ENCODE measurements around the gene PHACTR1. TPM values are rescaled to one million over a fixed set of nuclear protein-coding genes. Genes with fewer than 3 reads are reported as not detected.

PHACTR1 gene
- polyA plus RNA-seq, 3 donors: 6.1 to 26.9 (median 7.6) TPM

DNA sequence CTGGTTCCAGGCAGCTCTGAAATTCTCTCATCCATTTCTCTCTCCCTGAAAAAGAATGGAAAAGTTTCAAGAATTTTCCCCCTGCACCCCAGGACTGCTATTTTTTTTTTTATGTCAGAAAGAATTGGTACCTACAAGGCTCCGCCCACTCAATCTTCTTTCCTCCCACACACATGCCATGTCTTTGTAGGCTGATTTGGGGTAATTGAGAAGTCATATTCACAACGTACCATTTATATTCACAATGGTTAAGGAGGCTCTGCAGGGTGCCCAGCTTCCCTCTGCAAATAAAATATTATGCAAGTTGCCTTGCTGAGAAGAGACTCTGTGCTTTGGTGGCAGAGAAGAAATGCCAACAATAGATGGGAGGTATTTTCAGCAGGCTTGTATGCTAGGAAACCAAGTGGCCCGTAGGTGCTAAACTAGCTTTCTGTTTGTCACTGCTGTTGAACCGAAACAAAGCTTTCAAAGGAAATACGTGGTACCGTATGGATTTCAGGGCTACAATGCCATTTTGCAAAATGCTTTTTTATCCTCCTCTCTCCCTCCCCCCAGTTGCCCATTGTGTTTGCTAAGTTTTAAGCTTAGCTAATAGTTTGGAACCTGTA is 150.0 kb downstream of the PHACTR1 start:
- H3K27me3 Mint-ChIP-seq (ENCODE audit: low read depth in 3 of 3): peaks cover 1 to 2% (median 2%) of the 10 kb centered on the region in 3 donors
- no peaks in the 10 kb centered on the region for H3K4me1 ChIP-seq (ENCODE audit: control insufficient read depth in 1 of 2, insufficient read depth in 2 of 2, low read length in 2 of 2)
- peaks cover 3 to 4% of the 10 kb centered on the region in 2 donors for H3K27me3 ChIP-seq (ENCODE audit: control insufficient read depth in 2 of 2, insufficient read depth in 2 of 2, low read length in 2 of 2)
- H3K4me3 ChIP-seq (replicated peaks in 1 of 3; ENCODE audit: low read depth in 2 of 3, low read length in 3 of 3): no peak overlapping the region
- no peaks in the 10 kb centered on the region for H3K4me1 Mint-ChIP-seq
- TF ChIP-seq, protein P1, sequence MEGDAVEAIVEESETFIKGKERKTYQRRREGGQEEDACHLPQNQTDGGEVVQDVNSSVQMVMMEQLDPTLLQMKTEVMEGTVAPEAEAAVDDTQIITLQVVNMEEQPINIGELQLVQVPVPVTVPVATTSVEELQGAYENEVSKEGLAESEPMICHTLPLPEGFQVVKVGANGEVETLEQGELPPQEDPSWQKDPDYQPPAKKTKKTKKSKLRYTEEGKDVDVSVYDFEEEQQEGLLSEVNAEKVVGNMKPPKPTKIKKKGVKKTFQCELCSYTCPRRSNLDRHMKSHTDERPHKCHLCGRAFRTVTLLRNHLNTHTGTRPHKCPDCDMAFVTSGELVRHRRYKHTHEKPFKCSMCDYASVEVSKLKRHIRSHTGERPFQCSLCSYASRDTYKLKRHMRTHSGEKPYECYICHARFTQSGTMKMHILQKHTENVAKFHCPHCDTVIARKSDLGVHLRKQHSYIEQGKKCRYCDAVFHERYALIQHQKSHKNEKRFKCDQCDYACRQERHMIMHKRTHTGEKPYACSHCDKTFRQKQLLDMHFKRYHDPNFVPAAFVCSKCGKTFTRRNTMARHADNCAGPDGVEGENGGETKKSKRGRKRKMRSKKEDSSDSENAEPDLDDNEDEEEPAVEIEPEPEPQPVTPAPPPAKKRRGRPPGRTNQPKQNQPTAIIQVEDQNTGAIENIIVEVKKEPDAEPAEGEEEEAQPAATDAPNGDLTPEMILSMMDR (IDR thresholded peaks at IDR 0.05): no peak
- H3K27ac ChIP-seq (ENCODE audit: low read depth in 1 of 2, low read length in 2 of 2): no peak overlapping the region
- H3K4me2 ChIP-seq (replicated peaks; ENCODE audit: extremely low read depth, low read length, poor library complexity, severe bottlenecking): no peak overlapping the region
- H3K9me3 Mint-ChIP-seq: no peaks in the 10 kb centered on the region
- H3K9me3 ChIP-seq (replicated peaks in 1 of 2; ENCODE audit: control insufficient read depth in 1 of 2, insufficient read depth in 1 of 2, low read length in 2 of 2): no peaks in the 10 kb centered on the region
- DNase-seq: no peak
- WGBS (ENCODE audit: insufficient coverage): no CpG with 5 or more reads among the region's 6 CpGs
- intact Hi-C loops (cut with micrococcal nuclease): no loop called here
- no peak overlapping the region for H3K4me3 Mint-ChIP-seq
- no peaks in the 10 kb centered on the region for H3K79me2 ChIP-seq (ENCODE audit: insufficient read depth, low read length)
- no peak overlapping the region for H3K27ac Mint-ChIP-seq
- H2AFZ ChIP-seq (ENCODE audit: insufficient read depth, low read depth, low read length, poor library complexity, severe bottlenecking): no peak overlapping the region
- no peaks in the 10 kb centered on the region for H3K36me3 ChIP-seq (replicated peaks in 1 of 2; ENCODE audit: control insufficient read depth in 1 of 2, insufficient read depth in 2 of 2, low read length in 2 of 2)
- H4K20me1 ChIP-seq (ENCODE audit: insufficient read depth, low read length): no peaks in the 10 kb centered on the region
- H3K36me3 Mint-ChIP-seq: no peaks in the 10 kb centered on the region
- no peak overlapping the region for H3K9ac ChIP-seq (ENCODE audit: insufficient read depth, low read length, poor library complexity, severe bottlenecking)

DNA sequence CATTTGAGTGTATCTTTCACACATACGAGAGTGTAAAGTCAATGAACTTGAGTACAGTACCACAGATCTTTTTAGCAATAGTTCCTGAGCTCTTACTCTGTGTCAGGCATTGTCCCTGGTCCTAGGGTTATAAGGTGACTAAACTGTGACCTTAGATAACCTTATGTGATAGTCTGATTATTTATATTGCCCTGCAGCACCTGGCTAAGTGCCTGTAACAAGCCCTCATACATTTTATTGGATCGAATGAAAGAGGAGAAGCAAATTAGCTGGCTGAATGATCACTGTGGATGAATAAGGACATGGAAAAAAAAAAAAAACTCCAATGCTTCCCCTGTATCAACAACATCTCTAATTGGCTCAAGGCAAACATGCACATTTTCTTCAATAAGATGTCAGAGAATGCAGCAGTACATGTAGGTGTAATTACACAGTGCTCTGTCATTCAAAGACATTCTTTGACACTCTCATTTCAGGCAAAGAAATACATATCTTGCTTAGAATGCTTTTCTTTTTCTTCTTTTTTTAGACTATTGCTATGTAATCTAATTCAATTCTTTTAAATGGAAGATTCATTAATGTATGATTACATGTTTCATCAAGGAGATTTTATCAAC is 153.4 kb downstream of the PHACTR1 start:
- H3K4me3 Mint-ChIP-seq: no peak overlapping the region
- no peaks in the 10 kb centered on the region for H3K36me3 Mint-ChIP-seq
- WGBS (ENCODE audit: insufficient coverage): no CpG with 5 or more reads among the region's 2 CpGs

More for the DNA sequence above, 153.4 kb downstream of the PHACTR1 start:
- no peak overlapping the region for H3K9ac ChIP-seq (ENCODE audit: insufficient read depth, low read length, poor library complexity, severe bottlenecking)
- intact Hi-C loops (cut with micrococcal nuclease): no loop called here
- no peak overlapping the region for H2AFZ ChIP-seq (ENCODE audit: insufficient read depth, low read depth, low read length, poor library complexity, severe bottlenecking)
- Mint-ChIP-seq H3K27me3 (ENCODE audit: low read depth in 3 of 3) (peaks cover 0 to 1% (median 1%) of the 10 kb centered on the region in 3 donors), H3K9me3 (peaks cover 0 to 2% (median 0%) of the 10 kb centered on the region in 7 donors), H3K27ac (no peak overlapping the region), H3K4me1 (no peaks in the 10 kb centered on the region)
- no peak overlapping the region for H3K27ac ChIP-seq (ENCODE audit: low read depth in 1 of 2, low read length in 2 of 2)
- no peaks in the 10 kb centered on the region for H4K20me1 ChIP-seq (ENCODE audit: insufficient read depth, low read length)
- no peak overlapping the region for H3K4me3 ChIP-seq (replicated peaks in 1 of 3; ENCODE audit: low read depth in 2 of 3, low read length in 3 of 3)
- no peaks in the 10 kb centered on the region for H3K4me1 ChIP-seq (ENCODE audit: control insufficient read depth in 1 of 2, insufficient read depth in 2 of 2, low read length in 2 of 2)
- H3K9me3 ChIP-seq (replicated peaks in 1 of 2; ENCODE audit: control insufficient read depth in 1 of 2, insufficient read depth in 1 of 2, low read length in 2 of 2): no peaks in the 10 kb centered on the region
- H3K79me2 ChIP-seq (ENCODE audit: insufficient read depth, low read length): no peaks in the 10 kb centered on the region
- no peaks in the 10 kb centered on the region for H3K36me3 ChIP-seq (replicated peaks in 1 of 2; ENCODE audit: control insufficient read depth in 1 of 2, insufficient read depth in 2 of 2, low read length in 2 of 2)
- H3K4me2 ChIP-seq (replicated peaks; ENCODE audit: extremely low read depth, low read length, poor library complexity, severe bottlenecking): no peak overlapping the region
- TF ChIP-seq, protein P1 (IDR thresholded peaks at IDR 0.05): no peak
- H3K27me3 ChIP-seq (ENCODE audit: control insufficient read depth in 2 of 2, insufficient read depth in 2 of 2, low read length in 2 of 2): peaks cover 3 to 4% of the 10 kb centered on the region in 2 donors
- no peak for DNase-seq

Measured in CD14-positive monocyte (primary cell).